ENCODE data around the gene HDGF. TPM values are rescaled to one million over a fixed set of nuclear protein-coding genes. Genes with fewer than 3 reads are reported as not detected.

Gene HDGF
- total RNA-seq, 6 experiments from 2014 or later, result 229 to 324 (median 315) TPM

GRCh38 chr1:156794506-156795373 lies 43.3 kb upstream of the HDGF start:
- Mint-ChIP-seq H3K4me3 (no peak overlapping the region), H3K9me3 (no peaks in the 10 kb centered on the region), H3K4me1 (ENCODE audit: low read depth) (peaks cover 37% of the 10 kb centered on the region), H3K36me3 (ENCODE audit: low read depth) (peaks cover 32% of the 10 kb centered on the region), H3K27me3 (ENCODE audit: insufficient read depth) (0 out of 2 replicates have a peak, but pooled peaks cover 3% of the 10 kb centered on the region), H3K27ac (peak overlapping the region; percentile 59)
- peak; percentile 39 for DNase-seq
- TF ChIP-seq, protein P1, sequence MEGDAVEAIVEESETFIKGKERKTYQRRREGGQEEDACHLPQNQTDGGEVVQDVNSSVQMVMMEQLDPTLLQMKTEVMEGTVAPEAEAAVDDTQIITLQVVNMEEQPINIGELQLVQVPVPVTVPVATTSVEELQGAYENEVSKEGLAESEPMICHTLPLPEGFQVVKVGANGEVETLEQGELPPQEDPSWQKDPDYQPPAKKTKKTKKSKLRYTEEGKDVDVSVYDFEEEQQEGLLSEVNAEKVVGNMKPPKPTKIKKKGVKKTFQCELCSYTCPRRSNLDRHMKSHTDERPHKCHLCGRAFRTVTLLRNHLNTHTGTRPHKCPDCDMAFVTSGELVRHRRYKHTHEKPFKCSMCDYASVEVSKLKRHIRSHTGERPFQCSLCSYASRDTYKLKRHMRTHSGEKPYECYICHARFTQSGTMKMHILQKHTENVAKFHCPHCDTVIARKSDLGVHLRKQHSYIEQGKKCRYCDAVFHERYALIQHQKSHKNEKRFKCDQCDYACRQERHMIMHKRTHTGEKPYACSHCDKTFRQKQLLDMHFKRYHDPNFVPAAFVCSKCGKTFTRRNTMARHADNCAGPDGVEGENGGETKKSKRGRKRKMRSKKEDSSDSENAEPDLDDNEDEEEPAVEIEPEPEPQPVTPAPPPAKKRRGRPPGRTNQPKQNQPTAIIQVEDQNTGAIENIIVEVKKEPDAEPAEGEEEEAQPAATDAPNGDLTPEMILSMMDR (IDR thresholded peaks at IDR 0.05), result no peak

DNA sequence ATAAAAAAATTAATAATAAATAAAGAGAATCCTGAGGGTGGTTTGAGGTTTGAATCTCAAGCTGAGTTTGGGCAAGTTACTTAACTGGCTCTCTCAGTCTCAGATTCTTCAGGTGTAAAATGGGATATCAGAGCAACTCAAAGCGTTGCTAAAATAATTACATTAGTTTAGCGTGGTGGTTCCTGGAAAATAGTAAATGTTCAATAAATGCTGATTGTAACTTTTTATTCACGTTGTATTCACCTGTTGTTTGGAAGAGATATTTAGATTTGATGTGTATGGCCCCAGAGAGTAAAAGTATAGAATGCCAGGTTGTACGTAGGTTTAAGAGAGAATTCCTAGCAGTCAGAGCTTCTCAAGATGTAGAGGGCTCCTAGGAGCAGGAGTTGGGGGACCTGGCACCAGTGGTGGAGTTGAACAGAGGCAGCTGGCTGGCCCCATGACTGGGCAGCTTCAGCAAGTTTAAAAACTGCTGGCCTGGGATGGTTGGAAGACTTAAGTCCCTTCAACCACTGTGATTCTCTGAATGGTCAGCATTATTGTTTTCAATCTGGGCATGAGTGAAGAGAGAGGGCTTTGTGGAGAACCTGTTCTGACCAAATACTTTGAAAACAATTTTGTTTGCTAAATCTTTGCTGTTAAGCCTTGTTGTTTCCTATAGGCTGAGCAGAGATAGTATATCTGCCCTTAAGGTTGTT lies 38.3 kb upstream of the HDGF start:
- Mint-ChIP-seq H3K4me3 (no peak overlapping the region), H3K36me3 (ENCODE audit: low read depth) (peaks cover 23% of the 10 kb centered on the region), H3K9me3 (no peaks in the 10 kb centered on the region), H3K27me3 (ENCODE audit: insufficient read depth) (no peaks in the 10 kb centered on the region), H3K27ac (no peak overlapping the region), H3K4me1 (ENCODE audit: low read depth) (peaks cover 16% of the 10 kb centered on the region)
- no peak for DNase-seq
- TF ChIP-seq, protein P1 (IDR thresholded peaks at IDR 0.05), result no peak

DNA sequence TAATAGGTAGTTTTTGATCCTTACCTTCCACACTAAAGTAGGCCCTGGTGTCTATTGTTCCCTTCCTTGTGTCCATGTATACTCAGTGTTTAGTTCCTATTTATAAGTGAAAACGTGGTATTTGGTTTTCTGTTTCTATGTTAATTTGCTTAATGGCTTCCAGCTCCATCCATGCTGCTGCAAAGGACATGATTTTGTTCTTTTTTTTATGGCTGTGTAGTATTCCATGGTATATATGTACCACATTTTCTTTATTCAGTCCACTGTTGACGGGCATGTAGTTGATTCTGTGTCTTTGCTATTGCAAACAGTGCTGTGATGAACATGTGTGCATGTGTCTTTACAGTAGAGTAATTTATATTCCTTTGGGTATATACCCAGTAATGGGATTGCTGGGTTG lies 36.7 kb upstream of the HDGF start:
- H3K36me3 Mint-ChIP-seq (ENCODE audit: low read depth), result peaks cover 23% of the 10 kb centered on the region
- H3K9me3 Mint-ChIP-seq, result no peaks in the 10 kb centered on the region
- H3K27me3 Mint-ChIP-seq (ENCODE audit: insufficient read depth), result no peaks in the 10 kb centered on the region
- H3K4me1 Mint-ChIP-seq (ENCODE audit: low read depth), result peaks cover 2% of the 10 kb centered on the region
- TF ChIP-seq, protein P1 (IDR thresholded peaks at IDR 0.05), result no peak
- no peak overlapping the region for H3K4me3 Mint-ChIP-seq
- no peak overlapping the region for H3K27ac Mint-ChIP-seq
- no peak for DNase-seq

GRCh38 chr1:156786640-156787039 lies 35.2 kb upstream of the HDGF start:
- H3K4me1 Mint-ChIP-seq (ENCODE audit: low read depth), result peaks cover 10% of the 10 kb centered on the region
- DNase-seq, result no peak
- TF ChIP-seq, protein P1 (IDR thresholded peaks at IDR 0.05), result no peak
- no peaks in the 10 kb centered on the region for H3K27me3 Mint-ChIP-seq (ENCODE audit: insufficient read depth)
- peaks cover 14% of the 10 kb centered on the region for H3K36me3 Mint-ChIP-seq (ENCODE audit: low read depth)
- no peak overlapping the region for H3K4me3 Mint-ChIP-seq
- no peaks in the 10 kb centered on the region for H3K9me3 Mint-ChIP-seq
- no peak overlapping the region for H3K27ac Mint-ChIP-seq

- TF ChIP-seq, protein P1 (IDR thresholded peaks at IDR 0.05), result no peak
- peaks cover 12% of the 10 kb centered on the region for H3K36me3 Mint-ChIP-seq (ENCODE audit: low read depth)
- no peaks in the 10 kb centered on the region for H3K9me3 Mint-ChIP-seq
- DNase-seq, result no peak
- no peak overlapping the region for H3K27ac Mint-ChIP-seq
- no peak overlapping the region for H3K4me3 Mint-ChIP-seq
- H3K27me3 Mint-ChIP-seq (ENCODE audit: insufficient read depth), result no peaks in the 10 kb centered on the region
- peaks cover 20% of the 10 kb centered on the region for H3K4me1 Mint-ChIP-seq (ENCODE audit: low read depth)
Measured at GRCh38 chr1:156785458-156785857, 34.0 kb upstream of the HDGF start.

Data from HFFc6 (cell line).